Activated naive CD4-positive, alpha-beta T cell treated with anti-CD3 and anti-CD28 coated beads, Interleukin-2, amount 50 U/mL, for 72 hours (primary cell): ENCODE measurements around the gene OLIG3. TPM values are rescaled to one million over a fixed set of nuclear protein-coding genes. Genes with fewer than 3 reads are reported as not detected.

Experiments
- ATAC-seq, 2 donors: fragments of 150-1000 bp; cut with Tn5 transposase; 2 replicates each; pipeline ENCODE4 v1.10.0; 2021; ENCODE audit warnings: mild to moderate bottlenecking in 2 of 2, moderate library complexity in 2 of 2
- DNase-seq, 2 donors: peaks; one replicate each; pipeline ENCODE4 v3.0.0; 2021 to 2022; ENCODE audit warnings: low spot score in 2 of 2
- H3K27ac Mint-ChIP-seq, 2 donors: one replicate each; pipeline ENCODE4 v1.8.0; 2022; ENCODE audit warnings: mild to moderate bottlenecking in 2 of 2, mixed read lengths in 2 of 2
- H3K36me3 Mint-ChIP-seq, 2 donors: one replicate each; pipeline ENCODE4 v1.8.0; 2022; ENCODE audit warnings: mixed read lengths in 2 of 2
- H3K9me3 Mint-ChIP-seq, 2 donors: one replicate each; pipeline ENCODE4 v1.8.0; 2022; ENCODE audit warnings: mixed read lengths in 2 of 2
- total RNA-seq, 2 donors: library from RNA; stranded (reverse); gene quantifications; one replicate each; pipeline ENCODE4 v1.2.3, GENCODE V29; 2022

The OLIG3 gene
- total RNA-seq = under 1 TPM; 0.14 to 0.35 TPM

- Mint-ChIP-seq H3K27ac (peak within 1 kb of the TSS in 1 of 2 donors; percentile 50), H3K36me3 (peaks cover 17 to 33% of the 10 kb centered on the region in 2 donors), H3K9me3 (no peaks in the 10 kb centered on the region)
- peak; percentile 20 to 26 for ATAC-seq
- peak in 1 of 2 donors; percentile 30 for DNase-seq
These were observed at the start of gene OLIG3 for GRCh38 chr6:137494281-137494987. TSS of gene OLIG3 (minus strand) at chr6:137494394. CDS start at chr6:137494170, 224 bp downstream.

- ATAC-seq (peak in 1 of 2 donors; percentile 18), DNase-seq (no peak)
- peaks cover 3 to 6% of the 10 kb centered on the region in 2 donors for H3K9me3 Mint-ChIP-seq
- H3K27ac Mint-ChIP-seq = no peak overlapping the region
- no peaks in the 10 kb centered on the region for H3K36me3 Mint-ChIP-seq
These were observed 48.9 kb upstream of the OLIG3 start for GRCh38 chr6:137543114-137543513.

- Mint-ChIP-seq H3K36me3 (no peaks in the 10 kb centered on the region), H3K9me3 (peaks cover 3 to 6% of the 10 kb centered on the region in 2 donors), H3K27ac (no peak overlapping the region)
- ATAC-seq (peak; percentile 26 to 72), DNase-seq (no peak)
These were observed 48.5 kb upstream of the OLIG3 start for GRCh38 chr6:137542713-137543112.

GRCh38 chr6:137541534-137542063 lies 47.4 kb upstream of the OLIG3 start:
- Mint-ChIP-seq H3K27ac (no peak overlapping the region), H3K9me3 (peaks cover 3 to 6% of the 10 kb centered on the region in 2 donors), H3K36me3 (no peaks in the 10 kb centered on the region)
- DNase-seq (no peak), ATAC-seq (no peak)

GRCh38 chr6:137536104-137536773 lies 42.0 kb upstream of the OLIG3 start:
- peaks cover 0 to 7% of the 10 kb centered on the region in 2 donors for H3K36me3 Mint-ChIP-seq
- no peaks in the 10 kb centered on the region for H3K9me3 Mint-ChIP-seq
- H3K27ac Mint-ChIP-seq = no peak overlapping the region
- ATAC-seq = peak; percentile 83 to 95
- no peak for DNase-seq

GRCh38 chr6:137531376-137532092 lies 37.3 kb upstream of the OLIG3 start:
- no peak for ATAC-seq

GRCh38 chr6:137530404-137530803 lies 36.2 kb upstream of the OLIG3 start:
- no peak for ATAC-seq
- DNase-seq = no peak
- H3K9me3 Mint-ChIP-seq = peaks cover 5 to 15% of the 10 kb centered on the region in 2 donors
- no peak overlapping the region for H3K27ac Mint-ChIP-seq
- peaks cover 0 to 11% of the 10 kb centered on the region in 2 donors for H3K36me3 Mint-ChIP-seq

More at GRCh38 chr6:137531376-137532092, 37.3 kb upstream of the OLIG3 start:
- peaks cover 5% of the 10 kb centered on the region in 2 donors for H3K9me3 Mint-ChIP-seq
- peaks cover 0 to 11% of the 10 kb centered on the region in 2 donors for H3K36me3 Mint-ChIP-seq
- no peak for DNase-seq
- H3K27ac Mint-ChIP-seq = no peak overlapping the region

GRCh38 chr6:137522831-137523230 lies 28.6 kb upstream of the OLIG3 start:
- H3K27ac Mint-ChIP-seq = no peak overlapping the region
- DNase-seq (no peak), ATAC-seq (no peak)
- H3K36me3 Mint-ChIP-seq = no peaks in the 10 kb centered on the region
- H3K9me3 Mint-ChIP-seq = peaks cover 4 to 11% of the 10 kb centered on the region in 2 donors

GRCh38 chr6:137522198-137522798 lies 28.1 kb upstream of the OLIG3 start:
- Mint-ChIP-seq H3K36me3 (no peaks in the 10 kb centered on the region), H3K27ac (peak overlapping the region in 1 of 2 donors; percentile 58), H3K9me3 (peaks cover 4 to 11% of the 10 kb centered on the region in 2 donors)
- DNase-seq (no peak), ATAC-seq (no peak)

- H3K36me3 Mint-ChIP-seq = no peaks in the 10 kb centered on the region
These were observed 26.3 kb upstream of the OLIG3 start for GRCh38 chr6:137520520-137520919.

GRCh38 chr6:137519629-137520176 lies 25.5 kb upstream of the OLIG3 start:
- Mint-ChIP-seq H3K9me3 (peaks cover 0 to 3% of the 10 kb centered on the region in 2 donors), H3K27ac (no peak overlapping the region), H3K36me3 (no peaks in the 10 kb centered on the region)
- ATAC-seq (no peak), DNase-seq (no peak)

More at GRCh38 chr6:137520520-137520919, 26.3 kb upstream of the OLIG3 start:
- no peak for ATAC-seq
- DNase-seq = no peak
- H3K27ac Mint-ChIP-seq = no peak overlapping the region
- H3K9me3 Mint-ChIP-seq = peaks cover 0 to 4% of the 10 kb centered on the region in 2 donors

GRCh38 chr6:137518386-137518983 lies 24.3 kb upstream of the OLIG3 start:
- DNase-seq (no peak), ATAC-seq (no peak)
- Mint-ChIP-seq H3K36me3 (no peaks in the 10 kb centered on the region), H3K9me3 (no peaks in the 10 kb centered on the region), H3K27ac (no peak overlapping the region)

- ATAC-seq (no peak), DNase-seq (no peak)
- peaks cover 0 to 5% of the 10 kb centered on the region in 2 donors for H3K9me3 Mint-ChIP-seq
These were observed 20.2 kb upstream of the OLIG3 start for GRCh38 chr6:137514418-137514817.

GRCh38 chr6:137512757-137513605 lies 18.8 kb upstream of the OLIG3 start:
- ATAC-seq (no peak), DNase-seq (no peak)
- Mint-ChIP-seq H3K27ac (no peak overlapping the region), H3K36me3 (peaks cover 6 to 11% of the 10 kb centered on the region in 2 donors), H3K9me3 (peaks cover 0 to 5% of the 10 kb centered on the region in 2 donors)

More at GRCh38 chr6:137514418-137514817, 20.2 kb upstream of the OLIG3 start:
- H3K36me3 Mint-ChIP-seq = peaks cover 0 to 11% of the 10 kb centered on the region in 2 donors
- no peak overlapping the region for H3K27ac Mint-ChIP-seq

- no peak for ATAC-seq
- no peak for DNase-seq
- Mint-ChIP-seq H3K36me3 (peaks cover 11 to 15% of the 10 kb centered on the region in 2 donors), H3K9me3 (peaks cover 5 to 10% of the 10 kb centered on the region in 2 donors), H3K27ac (no peak overlapping the region)
These were observed 16.7 kb upstream of the OLIG3 start for GRCh38 chr6:137510923-137511322.
